HepG2 (cell line): ENCODE measurements around the gene GPT2. TPM values are rescaled to one million over a fixed set of nuclear protein-coding genes. Genes with fewer than 3 reads are reported as not detected.
A peak's percentile ranks its signal among the peaks of the same experiment; 100 is the strongest.

Source experiments
- AGO1 ChIP-seq: fragments of 200-400 bp; formaldehyde crosslinking; IDR thresholded peaks from 2 replicates; pipeline ENCODE4 v1.6.1; 2017; ENCODE audit warnings: mild to moderate bottlenecking, low read depth, low read length, moderate library complexity; ENCODE audit not compliant: poor library complexity, severe bottlenecking
- ATM ChIP-seq: fragments of 450-650 bp; IDR thresholded peaks from 2 replicates; pipeline ENCODE4 v1.7.1; 2017; ENCODE audit warnings: mild to moderate bottlenecking, borderline replicate concordance
- CBX5 ChIP-seq: sonication (generic); formaldehyde crosslinking; IDR thresholded peaks from 2 replicates; pipeline ENCODE4 v1.4.0; 2020; ENCODE audit warnings: missing genetic modification reagents, borderline replicate concordance
- HDAC2 ChIP-seq: sonication (generic); formaldehyde crosslinking; IDR thresholded peaks from 2 replicates; pipeline ENCODE4 v1.4.0; 2020; ENCODE audit warnings: missing genetic modification reagents
- HOXA3 ChIP-seq: sonication (generic); formaldehyde crosslinking; IDR thresholded peaks from 2 replicates; pipeline ENCODE4 v1.5.0; 2020; ENCODE audit warnings: missing genetic modification reagents
- IRF2 ChIP-seq: IDR thresholded peaks from 2 replicates; pipeline ENCODE4 v1.6.1; 2018; ENCODE audit warnings: missing genetic modification reagents, missing compliant biosample characterization
- JDP2 ChIP-seq: sonication (generic); formaldehyde crosslinking; IDR thresholded peaks from 2 replicates; pipeline ENCODE4 v1.8.1; 2022; ENCODE audit warnings: missing genetic modification reagents, borderline replicate concordance
- KAT7 ChIP-seq: IDR thresholded peaks from 2 replicates; pipeline ENCODE4 v1.6.1; 2018; ENCODE audit warnings: borderline replicate concordance, missing compliant biosample characterization
- MED8 ChIP-seq: sonication (generic); formaldehyde crosslinking; IDR thresholded peaks from 2 replicates; pipeline ENCODE4 v1.8.1; 2023; ENCODE audit warnings: mild to moderate bottlenecking, missing genetic modification reagents; ENCODE audit not compliant: insufficient replicate concordance
- NFE2 ChIP-seq: sonication (generic); formaldehyde crosslinking; IDR thresholded peaks from 2 replicates; pipeline ENCODE4 v1.4.0; 2020; ENCODE audit warnings: missing genetic modification reagents
- PTBP1 ChIP-seq: fragments of 200-400 bp; formaldehyde crosslinking; IDR thresholded peaks from 2 replicates; pipeline ENCODE4 v1.6.1; 2018; ENCODE audit warnings: low read length, low read depth; ENCODE audit not compliant: poor library complexity, severe bottlenecking
- SAFB2 ChIP-seq: sonication (generic); formaldehyde crosslinking; IDR thresholded peaks from 2 replicates; pipeline ENCODE4 v1.5.1; 2020; ENCODE audit warnings: missing genetic modification reagents, low read depth, mild to moderate bottlenecking, borderline replicate concordance
- SAP130 ChIP-seq: IDR thresholded peaks from 2 replicates; pipeline ENCODE4 v1.6.1; 2016; ENCODE audit warnings: low read depth
- ZBTB38 ChIP-seq: sonication (generic); formaldehyde crosslinking; IDR thresholded peaks from 2 replicates; pipeline ENCODE4 v1.5.1; 2020; ENCODE audit warnings: mild to moderate bottlenecking, missing genetic modification reagents
- ZBTB42 ChIP-seq: sonication (generic); formaldehyde crosslinking; IDR thresholded peaks from 2 replicates; pipeline ENCODE4 v1.5.0; 2020; ENCODE audit warnings: mild to moderate bottlenecking, missing genetic modification reagents
- ZNF720 ChIP-seq: sonication (generic); formaldehyde crosslinking; IDR thresholded peaks from 2 replicates; pipeline ENCODE4 v1.4.0; 2020; ENCODE audit warnings: missing genetic modification reagents
- ZNF83 ChIP-seq: sonication (generic); formaldehyde crosslinking; IDR thresholded peaks from 2 replicates; pipeline ENCODE4 v1.4.0; 2020; ENCODE audit warnings: missing genetic modification reagents, mild to moderate bottlenecking, borderline replicate concordance
- ZNF878 ChIP-seq: sonication (generic); formaldehyde crosslinking; IDR thresholded peaks from 2 replicates; pipeline ENCODE4 v1.8.1; 2023; ENCODE audit warnings: mild to moderate bottlenecking, missing genetic modification reagents, moderate library complexity
- polyA plus RNA-seq, 8 experiments: library from polyadenylated mRNA; depleted of rRNA in 3 of 8; stranded (reverse) in 7 of 8; unstranded in 1 of 8; fragments of >200 nt; fragmentation: Illumina TruSeq in 4 of 8; extraction: Trizol in 4 of 8; gene quantifications; 2 replicates each; pipeline versions ENCODE4 v1.2.1 to v1.2.3, GENCODE V29; 2011 to 2016; ENCODE audit warnings: low read depth in 4 of 8, missing spikeins in 1 of 8, mixed read lengths in 1 of 8; ENCODE audit not compliant: insufficient read depth in 1 of 8
- total RNA-seq, 5 experiments: library from RNA; depleted of rRNA; stranded (reverse); fragments of >200 nt; fragmentation: Illumina TruSeq; extraction: Trizol; gene quantifications; 2 replicates each; pipeline ENCODE4 v1.2.3, GENCODE V29; 2016; ENCODE audit warnings: low read depth in 1 of 5
- TF ChIP-seq, protein P1 (sequence below): sonication (generic); formaldehyde crosslinking; IDR thresholded peaks from 2 replicates; pipeline ENCODE4 v1.4.0; 2020; ENCODE audit warnings: missing genetic modification reagents
- TF ChIP-seq, protein P2 (sequence below): sonication (generic); formaldehyde crosslinking; IDR thresholded peaks from 2 replicates; pipeline ENCODE4 v1.8.1; 2023; ENCODE audit warnings: mild to moderate bottlenecking, moderate library complexity, missing genetic modification reagents
- TF ChIP-seq, protein P3 (sequence below): IDR thresholded peaks from 2 replicates; pipeline ENCODE4 v1.6.1; 2016; ENCODE audit warnings: low read depth, borderline replicate concordance
- TF ChIP-seq, protein P4 (sequence below), 2 experiments: IDR thresholded peaks; 2 replicates each; pipeline ENCODE4 v1.6.1; 2011 to 2012; ENCODE audit warnings: low read length in 2 of 2, borderline replicate concordance in 1 of 2, low read depth in 1 of 2, mild to moderate bottlenecking in 1 of 2, moderate library complexity in 1 of 2
- TF ChIP-seq, protein P5 (sequence below): sonication (generic); formaldehyde crosslinking; IDR thresholded peaks from 2 replicates; pipeline ENCODE4 v1.8.0; 2022; ENCODE audit warnings: missing genetic modification reagents, mild to moderate bottlenecking, borderline replicate concordance

GPT2 gene
- total and polyA plus RNA-seq, 2 of the 13 experiments (the other 11 are each of a cell fraction or from before 2014, with no cell fraction given) = 138 to 267 TPM

DNA sequence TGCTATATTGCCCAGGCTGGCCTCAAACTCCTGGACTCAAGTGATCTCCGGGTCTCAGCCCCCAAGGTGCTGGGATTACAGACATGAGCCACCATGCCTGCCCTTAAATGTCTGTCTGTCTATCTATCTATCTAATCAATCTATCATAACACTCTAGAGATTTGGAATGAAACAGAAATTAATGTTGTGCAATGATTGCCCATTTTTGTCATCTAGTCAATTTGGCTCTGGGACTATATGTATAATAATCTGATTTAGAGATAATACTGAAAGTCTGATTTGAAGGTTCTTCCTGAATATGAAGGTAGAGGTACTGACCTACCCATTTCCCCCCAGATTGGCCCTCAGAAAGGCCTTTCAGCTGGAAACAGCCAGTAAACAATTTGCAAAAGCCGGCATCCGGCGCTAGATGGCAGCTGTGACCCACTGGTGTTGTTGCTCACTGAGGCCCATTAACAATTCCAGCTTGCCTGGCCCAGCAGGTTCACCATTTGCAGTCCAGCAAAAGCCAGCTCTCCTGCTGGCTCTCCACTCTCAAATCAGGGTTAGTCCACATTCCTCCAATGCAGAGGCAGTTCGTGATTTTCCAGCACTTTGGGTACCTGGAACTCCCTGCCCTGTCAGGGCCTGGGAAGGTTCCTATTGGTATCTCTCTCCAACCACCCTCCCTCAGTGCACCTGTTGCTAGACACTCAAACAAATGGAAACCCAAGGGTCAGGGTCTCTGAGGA is 30.3 kb upstream of the GPT2 start (continued):
- peak; percentile 62; the same call in 1 of the 2 replicates for TF ChIP-seq IRF2
- TF ChIP-seq, protein P1, sequence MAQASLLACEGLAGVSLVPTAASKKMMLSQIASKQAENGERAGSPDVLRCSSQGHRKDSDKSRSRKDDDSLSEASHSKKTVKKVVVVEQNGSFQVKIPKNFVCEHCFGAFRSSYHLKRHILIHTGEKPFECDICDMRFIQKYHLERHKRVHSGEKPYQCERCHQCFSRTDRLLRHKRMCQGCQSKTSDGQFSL (CRISPR knock-in tag) = no peak
- TF ChIP-seq SAFB2 (CRISPR knock-in tag) = no peak
- peak; percentile 53; the same call in 1 of the 2 replicates for TF ChIP-seq CBX5 (CRISPR knock-in tag)
- TF ChIP-seq ATM = no peak
- TF ChIP-seq, protein P2, sequence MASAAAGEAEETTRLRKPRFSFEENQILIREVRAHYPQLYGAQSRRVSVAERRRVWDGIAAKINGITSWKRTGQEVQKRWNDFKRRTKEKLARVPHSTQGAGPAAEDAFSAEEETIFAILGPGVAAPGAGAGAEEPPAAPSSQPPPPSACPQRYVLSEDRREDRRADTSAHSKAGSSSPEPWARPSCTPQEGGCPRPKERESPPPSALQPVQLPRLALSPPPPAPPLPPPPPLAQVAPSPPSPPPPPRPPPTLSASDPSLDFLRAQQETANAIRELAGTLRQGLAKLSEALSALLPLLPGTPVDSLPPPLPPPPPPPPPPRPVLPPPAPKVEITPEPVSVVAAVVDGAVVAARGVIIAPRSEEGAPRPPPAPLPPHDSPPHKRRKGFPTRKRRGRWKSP = no peak
- TF ChIP-seq ZNF83 (CRISPR knock-in tag) = no peak
- TF ChIP-seq, protein P3, sequence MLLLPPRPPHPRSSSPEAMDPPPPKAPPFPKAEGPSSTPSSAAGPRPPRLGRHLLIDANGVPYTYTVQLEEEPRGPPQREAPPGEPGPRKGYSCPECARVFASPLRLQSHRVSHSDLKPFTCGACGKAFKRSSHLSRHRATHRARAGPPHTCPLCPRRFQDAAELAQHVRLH = peak; percentile 73; the same call in 1 of the 2 replicates
- TF ChIP-seq PTBP1 = no peak
- no peak; the same call in 1 of the 2 replicates for TF ChIP-seq ZBTB38 (CRISPR knock-in tag)
- TF ChIP-seq, protein P4, sequence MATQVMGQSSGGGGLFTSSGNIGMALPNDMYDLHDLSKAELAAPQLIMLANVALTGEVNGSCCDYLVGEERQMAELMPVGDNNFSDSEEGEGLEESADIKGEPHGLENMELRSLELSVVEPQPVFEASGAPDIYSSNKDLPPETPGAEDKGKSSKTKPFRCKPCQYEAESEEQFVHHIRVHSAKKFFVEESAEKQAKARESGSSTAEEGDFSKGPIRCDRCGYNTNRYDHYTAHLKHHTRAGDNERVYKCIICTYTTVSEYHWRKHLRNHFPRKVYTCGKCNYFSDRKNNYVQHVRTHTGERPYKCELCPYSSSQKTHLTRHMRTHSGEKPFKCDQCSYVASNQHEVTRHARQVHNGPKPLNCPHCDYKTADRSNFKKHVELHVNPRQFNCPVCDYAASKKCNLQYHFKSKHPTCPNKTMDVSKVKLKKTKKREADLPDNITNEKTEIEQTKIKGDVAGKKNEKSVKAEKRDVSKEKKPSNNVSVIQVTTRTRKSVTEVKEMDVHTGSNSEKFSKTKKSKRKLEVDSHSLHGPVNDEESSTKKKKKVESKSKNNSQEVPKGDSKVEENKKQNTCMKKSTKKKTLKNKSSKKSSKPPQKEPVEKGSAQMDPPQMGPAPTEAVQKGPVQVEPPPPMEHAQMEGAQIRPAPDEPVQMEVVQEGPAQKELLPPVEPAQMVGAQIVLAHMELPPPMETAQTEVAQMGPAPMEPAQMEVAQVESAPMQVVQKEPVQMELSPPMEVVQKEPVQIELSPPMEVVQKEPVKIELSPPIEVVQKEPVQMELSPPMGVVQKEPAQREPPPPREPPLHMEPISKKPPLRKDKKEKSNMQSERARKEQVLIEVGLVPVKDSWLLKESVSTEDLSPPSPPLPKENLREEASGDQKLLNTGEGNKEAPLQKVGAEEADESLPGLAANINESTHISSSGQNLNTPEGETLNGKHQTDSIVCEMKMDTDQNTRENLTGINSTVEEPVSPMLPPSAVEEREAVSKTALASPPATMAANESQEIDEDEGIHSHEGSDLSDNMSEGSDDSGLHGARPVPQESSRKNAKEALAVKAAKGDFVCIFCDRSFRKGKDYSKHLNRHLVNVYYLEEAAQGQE (IDR thresholded peaks at IDR 0.05; ENCODE audit: borderline replicate concordance in 1 of 2, low read depth in 1 of 2, low read length in 2 of 2) = no peak
- TF ChIP-seq ZBTB42 (CRISPR knock-in tag) = no peak
- TF ChIP-seq HOXA3 (CRISPR knock-in tag) = peak; percentile 20; the same call in 1 of the 2 replicates
- TF ChIP-seq, protein P5, sequence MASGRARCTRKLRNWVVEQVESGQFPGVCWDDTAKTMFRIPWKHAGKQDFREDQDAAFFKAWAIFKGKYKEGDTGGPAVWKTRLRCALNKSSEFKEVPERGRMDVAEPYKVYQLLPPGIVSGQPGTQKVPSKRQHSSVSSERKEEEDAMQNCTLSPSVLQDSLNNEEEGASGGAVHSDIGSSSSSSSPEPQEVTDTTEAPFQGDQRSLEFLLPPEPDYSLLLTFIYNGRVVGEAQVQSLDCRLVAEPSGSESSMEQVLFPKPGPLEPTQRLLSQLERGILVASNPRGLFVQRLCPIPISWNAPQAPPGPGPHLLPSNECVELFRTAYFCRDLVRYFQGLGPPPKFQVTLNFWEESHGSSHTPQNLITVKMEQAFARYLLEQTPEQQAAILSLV = no peak; the same call in 1 of the 2 replicates
- TF ChIP-seq JDP2 (CRISPR knock-in tag) = no peak
- TF ChIP-seq AGO1 = no peak
- TF ChIP-seq ZNF720 (CRISPR knock-in tag) = no peak
- TF ChIP-seq ZNF878 (CRISPR knock-in tag) = no peak
- TF ChIP-seq SAP130 (CRISPR knock-in tag) = peak; percentile 66; the same call in 1 of the 2 replicates
- TF ChIP-seq HDAC2 = peak; percentile 48; the same call in 1 of the 2 replicates
- TF ChIP-seq NFE2 (CRISPR knock-in tag) = no peak
- TF ChIP-seq KAT7 (CRISPR knock-in tag) = no peak
- no peak for TF ChIP-seq MED8 (CRISPR knock-in tag)
